NCI-H128 (cell line): ENCODE data around the gene HGS.
A peak's percentile ranks its signal among the peaks of the same experiment; 100 is the strongest.
"Not testable (repeated sequence)": the region's sequence is repeated elsewhere in the genome, so short reads cannot be mapped to it uniquely, and the experiment has no call there.

ENCODE experiments used
- DNase-seq: peaks from one replicate; lab custom pipeline; 2025; ENCODE audit not compliant: unreplicated experiment; lab: John Stamatoyannopoulos, UW

Gene HGS

DNA sequence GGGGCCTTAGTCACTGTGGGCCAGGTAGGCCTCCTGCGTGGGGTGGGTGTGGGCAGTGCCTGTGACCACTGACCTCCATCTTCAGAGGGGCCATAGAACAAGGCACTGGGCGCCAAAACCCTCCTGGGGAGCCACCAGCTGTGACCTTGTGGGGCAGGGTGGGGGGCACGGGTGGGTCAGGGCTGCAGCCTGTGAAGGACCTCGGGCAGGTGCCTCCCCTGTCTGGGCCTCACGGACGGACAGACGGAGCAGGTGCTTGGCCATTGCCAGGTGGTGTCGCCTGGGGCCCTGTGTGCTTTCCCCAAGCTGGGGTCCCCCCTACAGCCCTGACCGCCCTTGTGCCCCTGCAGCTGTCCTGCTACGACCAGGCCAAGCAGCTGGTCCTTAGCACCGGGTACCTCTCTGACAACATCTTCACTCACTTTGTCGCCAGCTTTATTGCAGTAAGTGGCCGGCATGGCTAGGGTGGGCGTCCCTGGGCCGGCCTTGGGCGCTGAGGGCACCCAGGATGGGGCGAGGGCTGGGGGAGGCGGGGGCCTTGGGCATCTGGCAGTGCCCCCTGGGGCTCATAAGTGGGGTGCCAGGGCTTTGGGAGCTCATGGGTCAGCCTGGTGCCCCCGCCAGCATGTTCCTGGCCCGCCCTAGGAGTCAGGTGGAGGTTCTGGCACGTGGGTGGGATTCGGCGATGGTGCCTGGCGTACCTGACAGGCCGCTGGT is 33.4 kb downstream of the HGS start:
- DNase-seq, result no peak

DNA sequence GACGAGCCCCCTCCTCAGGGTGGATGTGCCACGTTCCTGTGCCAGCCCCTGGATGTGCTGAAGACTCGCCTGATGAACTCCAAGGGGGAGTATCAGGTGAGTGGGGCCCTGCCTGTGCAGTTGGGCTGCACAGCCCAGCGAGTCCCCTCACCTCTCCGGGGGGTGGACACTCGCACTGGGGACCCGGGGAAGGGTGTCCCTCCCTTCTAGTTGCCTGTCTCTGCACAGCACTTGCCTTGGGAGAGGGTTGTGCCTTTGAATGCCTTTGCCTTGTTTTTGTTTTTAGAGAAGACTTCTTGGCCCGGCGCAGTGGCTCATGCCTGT is 33.9 kb downstream of the HGS start:
- DNase-seq, result no peak

DNA sequence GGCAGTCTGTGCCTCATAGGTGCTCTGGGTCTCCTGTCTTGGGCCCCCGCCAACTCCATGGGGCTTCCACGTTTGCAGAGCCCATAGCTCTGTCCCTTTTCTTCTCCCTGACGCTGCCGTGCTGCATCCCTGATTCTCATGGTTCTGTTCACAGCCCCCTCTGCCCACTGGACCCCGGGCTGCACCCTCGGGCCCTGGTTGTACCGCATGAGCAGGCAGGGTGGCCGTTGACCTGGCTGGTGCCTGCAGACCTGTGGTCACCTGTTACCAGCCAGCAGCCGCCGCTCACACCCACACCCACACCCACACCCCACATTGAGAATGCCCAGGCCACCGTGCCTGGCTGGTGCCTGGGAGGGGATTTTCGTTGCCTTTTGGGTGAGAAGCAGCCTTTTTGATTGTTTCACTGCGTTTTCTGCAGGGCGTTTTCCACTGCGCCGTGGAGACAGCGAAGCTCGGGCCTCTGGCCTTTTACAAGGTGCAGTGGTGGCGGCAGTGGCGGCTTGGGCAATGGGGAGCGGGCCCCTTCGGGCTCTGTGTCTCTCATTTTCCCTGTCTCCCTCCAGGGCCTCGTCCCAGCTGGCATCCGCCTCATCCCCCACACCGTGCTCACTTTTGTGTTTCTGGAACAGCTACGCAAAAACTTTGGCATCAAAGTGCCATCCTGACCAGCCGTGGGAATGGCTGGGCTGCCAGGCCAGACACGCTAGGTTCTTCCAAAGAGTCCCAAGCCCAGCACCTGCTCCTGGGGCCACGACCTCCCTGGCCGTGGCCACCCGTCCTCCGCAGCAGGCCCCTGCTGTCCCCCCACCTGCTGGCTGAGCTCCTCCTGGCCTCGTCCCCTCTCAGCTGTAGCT is 35.8 kb downstream of the HGS start:
- no peak for DNase-seq

DNA sequence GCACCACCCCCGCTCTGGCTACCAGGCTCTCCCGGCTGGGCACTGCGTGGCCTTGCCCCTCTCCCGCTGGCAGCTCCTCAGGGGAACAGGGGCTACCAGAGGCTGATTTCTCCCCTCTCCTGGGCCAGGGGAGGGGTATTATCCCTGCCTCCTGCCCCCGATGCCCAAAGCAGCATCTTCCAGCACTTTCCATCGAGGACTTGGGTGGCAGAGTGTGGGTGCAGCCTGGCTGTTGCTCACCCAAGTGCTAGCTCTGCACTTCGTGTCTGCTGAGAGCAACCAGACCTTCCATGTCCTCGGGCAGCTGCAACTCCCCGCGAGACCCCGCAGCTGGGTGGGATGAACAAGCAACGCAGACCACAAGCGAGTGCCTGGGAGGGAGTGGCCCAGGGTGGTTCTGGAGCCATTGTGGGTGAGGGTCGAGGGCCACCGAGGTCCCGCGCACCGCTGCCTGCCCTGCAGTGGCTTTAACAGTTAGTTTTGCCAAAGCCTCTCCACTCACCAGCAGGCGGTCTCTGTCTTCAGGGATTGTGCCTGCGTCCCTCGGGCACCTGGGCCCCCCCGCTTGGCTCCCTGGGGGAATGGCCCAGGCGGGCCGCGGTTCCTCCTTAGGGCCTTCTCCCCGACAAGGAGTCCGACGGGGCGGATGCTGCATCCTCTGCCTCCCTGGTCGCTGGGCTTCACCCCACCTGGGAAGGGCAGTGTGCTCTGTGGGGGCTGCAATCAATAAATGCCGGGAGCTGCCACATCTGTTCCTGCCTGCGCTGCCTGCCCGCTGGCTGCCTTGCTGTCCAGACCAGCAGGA is 36.7 kb downstream of the HGS start:
- no peak for DNase-seq

DNA sequence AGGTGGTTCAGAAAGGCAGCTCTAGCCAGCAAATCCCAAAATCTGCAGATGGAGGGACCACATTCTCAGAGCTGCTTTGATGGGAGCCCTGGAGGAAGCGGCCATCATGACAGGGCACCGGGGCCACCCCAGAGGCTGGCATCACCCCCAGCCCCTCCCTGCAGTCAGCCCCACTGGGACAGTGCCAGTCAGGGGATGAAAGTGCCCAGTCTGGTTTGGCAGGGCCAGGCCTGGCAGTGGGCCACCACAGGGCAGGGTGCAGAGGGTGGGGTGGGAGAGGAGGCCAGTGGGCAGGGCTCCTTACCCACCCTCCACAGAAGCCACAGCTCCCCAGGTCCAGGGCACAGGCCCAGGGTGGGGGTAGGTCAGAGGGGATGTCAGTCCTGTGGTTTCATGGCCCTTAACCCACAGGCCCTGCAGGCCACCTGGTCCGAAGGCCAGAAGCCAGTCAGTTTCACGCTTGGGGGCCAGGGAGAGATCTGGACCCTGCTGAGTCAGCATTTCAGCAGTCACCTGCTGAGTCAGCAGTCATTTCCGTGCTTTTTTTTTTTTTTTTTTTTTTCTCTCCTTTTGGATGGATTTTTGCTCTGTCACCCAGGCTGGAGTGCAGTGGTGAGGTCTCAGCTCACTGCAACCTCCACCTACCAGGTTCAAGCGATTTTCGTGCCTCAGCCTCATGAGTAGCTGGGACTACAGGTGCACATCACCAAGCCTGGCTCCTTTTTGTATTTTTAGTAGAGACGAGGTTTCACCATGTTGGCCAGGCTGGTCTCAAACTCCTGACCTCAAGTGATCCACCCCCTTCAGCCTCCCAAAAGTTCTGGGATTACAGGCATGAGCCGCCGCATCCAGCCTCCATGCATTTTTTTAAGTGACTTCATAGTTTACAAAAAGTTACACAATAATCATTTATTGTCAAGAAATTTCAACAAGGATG is 38.6 kb downstream of the HGS start:
- DNase-seq, result no peak

DNA sequence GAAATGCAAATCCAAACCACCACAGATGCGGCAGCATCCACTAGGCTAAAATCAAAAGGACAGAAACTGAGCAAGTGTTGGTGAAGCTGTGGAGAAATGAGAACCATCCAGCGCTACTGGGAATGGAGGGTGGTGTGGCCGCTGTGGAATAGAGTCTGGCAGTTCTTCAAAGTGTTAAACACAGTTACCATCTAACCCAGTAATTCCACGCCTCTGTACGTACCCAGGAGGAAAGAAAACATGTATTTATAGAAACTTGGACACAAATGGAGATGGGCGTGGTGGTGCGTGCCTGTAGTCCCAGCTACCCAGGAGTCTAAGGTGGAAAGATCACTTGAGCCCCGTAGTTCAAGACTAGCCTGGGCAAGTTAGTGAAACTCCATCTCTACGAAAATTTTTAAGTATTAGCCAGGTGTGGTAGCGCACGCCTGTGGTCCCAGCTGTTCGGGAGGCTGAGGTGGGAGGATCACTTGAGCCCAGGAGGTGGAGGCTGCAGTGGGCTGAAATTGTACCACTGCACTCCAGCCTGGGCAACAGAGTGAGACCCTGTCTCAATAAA is 39.9 kb downstream of the HGS start:
- no peak for DNase-seq

DNA sequence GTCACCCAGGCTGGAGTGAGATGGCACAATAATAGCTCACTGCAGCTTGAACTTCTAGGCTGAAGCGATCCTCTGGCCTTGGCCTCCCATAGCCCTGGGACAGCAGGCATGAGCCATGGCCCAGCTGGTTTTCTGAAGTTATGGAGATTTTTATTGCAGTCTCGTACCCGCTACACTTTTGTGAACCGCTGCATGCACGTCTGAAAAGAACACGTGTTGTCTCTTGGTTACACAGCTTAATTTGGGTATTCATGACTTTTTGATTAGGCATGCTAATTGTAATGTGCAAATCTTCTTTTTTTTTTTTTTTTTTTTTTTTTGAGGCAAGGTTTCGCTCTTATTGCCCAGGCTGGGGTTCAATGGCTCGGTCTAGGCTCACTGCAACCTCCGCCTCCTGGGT is 41.6 kb downstream of the HGS start:
- DNase-seq, result no peak

DNA sequence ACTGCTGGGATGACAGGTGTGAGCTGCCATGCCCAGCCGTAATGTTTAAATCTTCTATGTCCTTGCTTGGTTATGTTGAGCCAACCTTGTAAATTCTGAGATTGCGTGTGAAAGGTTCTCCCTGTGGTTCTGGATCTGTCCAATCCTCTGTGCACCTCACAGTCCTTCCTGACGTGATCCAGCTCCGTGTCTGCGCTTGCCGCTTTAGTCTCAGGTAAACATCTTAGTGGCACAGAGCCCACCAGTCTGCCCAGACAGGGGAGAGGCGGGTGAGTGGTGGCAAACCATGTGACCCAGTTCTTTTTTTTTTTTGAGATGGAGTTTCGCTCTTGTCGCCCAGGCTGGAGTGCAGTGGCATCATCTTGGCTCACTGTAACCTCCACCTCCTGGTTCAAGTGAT is 42.2 kb downstream of the HGS start:
- no peak for DNase-seq

DNA sequence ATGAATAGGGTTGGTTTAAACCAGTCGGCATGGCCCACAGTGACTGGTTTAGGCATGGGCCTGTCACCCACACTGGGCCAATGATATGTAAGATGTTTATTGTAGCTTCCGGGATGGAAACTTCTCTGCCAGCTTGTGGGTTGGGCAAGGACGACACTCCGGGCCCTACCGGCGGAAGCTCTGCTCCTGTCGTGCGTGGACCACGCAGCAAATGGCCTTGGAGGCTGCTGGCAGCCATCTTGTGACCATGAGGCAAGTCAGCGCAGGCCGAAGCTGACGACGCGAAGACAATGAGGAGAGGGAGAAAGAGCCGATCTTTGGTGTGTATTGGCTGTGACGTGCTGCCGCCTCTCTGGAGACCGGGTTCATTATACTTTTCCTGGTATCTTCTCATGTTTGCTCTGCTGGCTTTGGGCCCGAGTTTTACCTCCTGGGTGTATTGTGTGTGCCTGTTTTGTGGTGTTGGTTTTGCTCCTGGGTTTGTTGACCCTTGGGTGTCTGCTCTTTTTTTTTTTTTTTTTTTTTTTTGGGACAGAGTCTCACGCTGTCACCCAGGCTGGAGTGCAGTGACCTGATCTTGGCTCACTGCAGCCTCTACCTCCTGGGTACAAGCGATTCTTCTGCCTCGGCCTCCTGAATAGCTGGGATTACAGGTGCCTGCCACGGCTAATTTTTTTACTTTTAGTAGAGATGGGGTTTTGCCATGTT is 43.7 kb downstream of the HGS start:
- DNase-seq, result no peak

DNA sequence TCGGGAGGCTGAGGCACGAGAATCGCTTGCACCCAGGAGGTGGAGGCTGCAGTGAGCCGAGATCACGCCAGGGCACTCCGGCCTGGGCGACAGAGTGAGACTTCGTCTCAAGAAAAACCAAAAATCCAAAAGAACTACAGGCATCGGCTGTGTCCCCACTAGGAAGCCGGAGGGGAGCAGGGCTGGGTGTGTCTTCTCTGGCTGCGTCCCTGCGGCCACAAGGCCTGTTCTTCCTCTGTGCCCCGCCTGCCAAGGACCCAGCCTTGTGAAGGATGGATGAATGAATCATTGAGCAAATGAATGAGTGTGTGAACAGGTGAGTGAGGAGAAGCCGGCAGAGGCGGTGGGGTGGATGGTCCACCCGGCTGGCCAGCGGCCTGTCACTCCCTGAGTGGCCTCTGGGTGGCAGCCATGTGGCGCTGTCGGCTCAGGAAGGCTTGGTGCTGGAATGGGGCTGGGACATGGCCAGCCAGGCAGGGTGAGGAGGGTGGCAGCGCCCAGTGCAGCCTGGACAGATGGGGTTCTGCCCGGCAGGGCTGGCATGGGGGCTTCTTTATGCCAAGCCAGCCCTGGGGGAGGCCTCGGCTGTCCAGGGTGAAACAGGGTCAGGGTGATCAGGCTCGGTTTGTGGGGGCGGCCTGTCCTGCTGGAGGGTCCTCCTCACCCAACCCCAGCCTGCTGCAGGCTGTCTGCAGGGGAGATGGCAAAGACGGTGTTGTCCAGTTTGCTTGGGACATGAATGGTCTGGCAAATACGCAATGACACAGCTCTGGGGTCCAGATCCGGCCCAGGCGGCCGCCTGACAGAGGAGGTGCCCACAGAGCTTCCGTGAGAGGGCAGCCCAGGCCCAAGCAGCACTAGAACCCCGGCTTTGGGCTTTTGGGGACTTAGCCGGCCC is 49.9 kb downstream of the HGS start:
- peak; percentile 7 for DNase-seq

DNA sequence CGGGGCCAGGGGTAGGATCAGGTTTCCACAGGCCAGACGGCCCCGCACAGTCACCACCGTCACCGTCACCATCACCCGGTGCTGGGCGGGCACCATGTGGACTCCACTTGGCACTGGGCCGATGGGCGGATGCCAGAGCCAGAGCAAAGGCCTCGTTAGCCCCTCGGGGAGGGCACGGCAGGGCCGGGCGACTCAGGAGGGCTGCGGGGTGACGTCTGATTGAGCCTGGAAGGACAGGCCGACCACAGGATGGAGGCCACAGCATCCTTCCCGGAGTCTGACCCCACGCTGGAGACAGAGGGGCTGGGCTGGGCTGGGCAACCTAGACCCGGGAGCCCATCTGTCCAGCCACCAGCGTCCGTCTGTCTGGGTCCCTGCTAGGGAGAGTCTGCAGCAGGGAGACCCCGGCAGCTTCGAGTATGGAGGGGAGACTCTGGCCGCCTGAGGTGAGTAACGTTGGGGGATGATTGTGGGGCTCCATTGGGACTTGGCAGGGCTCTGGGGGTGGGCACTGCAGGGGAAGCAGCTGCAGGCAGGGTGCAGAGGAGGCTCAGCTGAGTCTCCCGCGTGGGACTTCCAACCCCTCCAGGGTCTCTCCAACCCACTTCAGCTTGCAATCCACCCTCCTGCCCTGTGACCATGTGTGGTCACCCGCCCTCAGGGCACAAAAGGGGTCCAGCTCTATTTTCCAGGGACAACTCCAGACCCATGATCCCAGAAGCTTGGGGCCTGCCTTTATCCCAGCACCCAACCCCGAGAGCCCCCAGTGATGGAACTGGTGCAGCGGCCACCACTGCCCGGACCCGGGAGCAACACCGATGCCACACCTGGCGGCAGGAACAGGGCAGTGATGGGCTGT is 50.8 kb downstream of the HGS start:
- DNase-seq, result no peak

DNA sequence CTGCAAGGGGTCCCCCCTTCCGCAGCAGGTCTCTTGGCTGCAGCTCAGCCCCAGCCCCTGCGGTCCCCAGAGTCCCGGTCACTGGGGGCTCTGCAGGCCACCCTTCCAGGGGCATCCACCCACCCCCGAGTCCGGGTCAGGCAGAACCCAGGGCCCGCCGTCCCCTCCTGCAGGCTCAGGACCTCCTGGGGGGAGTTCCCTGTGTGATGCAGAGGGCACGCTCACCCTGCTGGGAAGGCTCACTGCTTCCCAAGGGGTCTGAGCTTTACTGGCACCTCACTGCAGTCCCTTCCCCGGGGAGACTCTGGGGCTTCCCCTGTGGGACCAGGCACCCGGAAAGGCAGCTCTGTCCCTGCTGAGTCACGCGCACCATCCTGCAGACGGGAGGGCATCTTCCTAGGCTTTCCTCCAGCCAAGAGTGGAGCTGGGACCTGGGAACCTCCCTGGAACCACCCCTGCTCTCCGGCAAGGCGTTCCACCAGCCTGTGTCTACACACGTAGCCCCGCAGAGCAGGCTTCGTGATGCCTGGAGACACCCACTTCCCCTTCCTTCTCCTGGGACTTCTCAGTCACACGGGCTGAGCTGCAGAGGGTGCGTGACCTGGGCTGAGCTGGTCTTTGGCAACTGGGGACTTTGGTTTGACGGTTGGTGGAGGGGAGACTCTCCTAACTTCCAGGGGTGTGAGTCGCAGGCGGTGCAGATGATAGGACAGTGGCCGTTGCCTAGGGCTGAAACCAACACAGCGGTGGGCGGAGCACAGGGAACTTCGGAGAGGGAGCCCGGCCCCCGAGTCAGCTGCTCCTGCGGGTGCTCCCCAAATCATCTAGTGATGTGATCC is 51.7 kb downstream of the HGS start:
- no peak for DNase-seq

DNA sequence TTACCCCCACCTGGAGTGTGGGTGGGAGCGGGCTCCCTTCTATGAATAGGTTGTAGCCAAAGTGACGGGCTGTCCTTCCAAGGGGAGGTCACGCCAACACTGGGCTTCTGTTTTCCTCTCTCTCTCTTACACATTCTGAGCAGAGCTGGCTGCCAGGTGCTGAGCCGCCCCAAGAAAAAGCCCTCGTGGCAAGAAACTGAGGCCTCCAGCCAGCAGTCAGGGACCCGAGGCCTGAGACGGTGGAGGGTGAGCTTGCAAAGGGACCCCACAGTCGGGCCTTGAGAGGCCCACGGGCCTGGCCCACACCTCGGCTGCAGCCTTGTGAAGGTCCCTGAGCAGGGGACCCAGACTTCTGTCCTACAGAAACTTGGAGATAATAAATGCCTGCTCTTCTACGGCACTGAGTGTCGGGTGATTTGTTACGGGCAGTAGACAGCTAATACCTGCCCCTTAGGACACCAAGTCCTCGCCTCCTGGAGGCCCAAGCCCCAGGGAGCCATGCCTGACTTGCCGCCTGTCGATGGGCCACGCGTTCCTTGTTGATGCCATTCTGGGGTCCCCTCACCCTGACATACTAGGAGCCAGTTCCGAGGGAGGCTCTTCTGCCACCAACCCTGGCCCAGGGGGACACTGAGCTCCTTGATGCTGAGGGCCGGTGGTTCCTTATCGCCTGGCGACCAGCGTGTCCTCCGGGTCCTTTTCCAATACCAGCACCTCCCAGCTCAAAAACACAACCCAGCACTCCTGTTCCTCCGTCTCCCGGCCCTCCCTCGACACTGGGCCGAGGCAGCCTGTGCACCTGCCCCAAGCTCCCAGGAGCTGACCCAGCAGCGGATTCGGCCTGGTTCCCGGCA is 54.4 kb downstream of the HGS start:
- no peak for DNase-seq

DNA sequence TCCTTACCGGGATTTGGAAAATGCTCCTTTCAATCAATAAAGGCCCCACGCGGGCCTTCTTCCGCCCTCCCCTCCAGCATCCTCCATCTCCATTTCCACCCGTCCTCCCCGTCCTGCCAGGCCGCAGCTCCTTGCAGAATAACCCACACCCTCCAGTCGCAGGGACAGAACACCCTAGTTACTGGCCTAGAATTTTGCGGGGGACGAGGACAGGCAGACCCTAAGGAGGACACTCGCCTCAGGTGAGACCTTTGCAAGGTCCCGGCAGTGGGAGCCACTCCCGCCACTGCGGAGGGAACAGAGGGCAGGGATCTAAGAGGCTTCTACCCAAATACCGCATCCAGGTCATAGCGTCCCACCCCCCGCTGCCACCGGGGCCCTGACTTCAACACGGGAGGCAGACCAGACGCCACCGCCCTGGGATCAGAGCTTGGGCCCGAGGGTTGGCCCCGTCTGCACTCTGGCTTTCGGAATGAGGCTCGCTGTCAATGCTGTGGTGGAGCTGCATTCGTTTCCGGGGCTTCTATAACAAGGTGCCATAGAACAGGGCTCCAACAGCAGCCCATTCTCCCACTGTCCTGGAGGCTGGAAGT is 55.1 kb downstream of the HGS start:
- no peak for DNase-seq

DNA sequence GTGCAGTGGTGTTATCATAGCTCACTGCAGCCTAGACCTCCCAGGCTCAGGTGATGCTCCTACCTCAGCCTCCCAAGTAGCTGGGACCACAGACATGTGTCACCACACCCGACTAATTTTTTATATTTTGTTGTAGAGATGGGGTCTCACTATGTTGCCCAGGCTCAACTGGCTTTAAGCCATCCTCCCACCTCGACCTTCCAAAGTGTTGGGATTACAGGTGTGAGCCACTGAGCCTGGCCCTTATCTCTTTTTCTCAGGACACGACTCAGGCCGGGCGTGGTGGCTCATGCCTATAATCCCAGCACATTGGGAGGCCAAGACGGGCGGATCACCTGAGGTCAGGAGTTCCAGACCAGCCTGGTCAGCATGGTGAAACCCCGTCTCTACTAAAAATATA is 55.8 kb downstream of the HGS start:
- DNase-seq, result not testable (repeated sequence)
